HG02852 (cell line): ENCODE data around the gene EXOC6B.

Experiments used
- ATAC-seq: cut with Tn5 transposase; IDR thresholded peaks from one replicate; pipeline ENCODE4 v1.9.1; 2021; ENCODE audit warnings: mild to moderate bottlenecking, moderate library complexity; ENCODE audit not compliant: unreplicated experiment

EXOC6B gene

DNA sequence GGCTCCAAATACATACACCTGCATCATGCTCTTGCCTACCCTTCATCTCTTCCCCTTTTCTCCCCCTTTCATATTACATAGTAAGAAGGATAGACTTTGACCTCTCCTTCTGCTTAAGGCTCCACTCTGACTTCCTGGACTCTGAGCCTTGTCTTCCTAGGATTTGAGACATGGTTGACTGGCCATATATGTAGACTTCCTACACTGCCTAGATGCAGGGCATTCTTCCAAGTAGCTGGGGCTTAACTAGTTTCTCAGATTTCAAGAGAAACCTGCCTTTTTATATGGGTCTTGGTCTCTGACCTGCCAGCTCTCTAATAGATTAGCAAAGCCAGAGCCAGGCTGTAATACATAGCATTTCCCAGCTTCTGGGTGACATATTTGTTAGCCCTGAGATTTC is 642.8 kb downstream of the EXOC6B start:
- no peak for ATAC-seq

DNA sequence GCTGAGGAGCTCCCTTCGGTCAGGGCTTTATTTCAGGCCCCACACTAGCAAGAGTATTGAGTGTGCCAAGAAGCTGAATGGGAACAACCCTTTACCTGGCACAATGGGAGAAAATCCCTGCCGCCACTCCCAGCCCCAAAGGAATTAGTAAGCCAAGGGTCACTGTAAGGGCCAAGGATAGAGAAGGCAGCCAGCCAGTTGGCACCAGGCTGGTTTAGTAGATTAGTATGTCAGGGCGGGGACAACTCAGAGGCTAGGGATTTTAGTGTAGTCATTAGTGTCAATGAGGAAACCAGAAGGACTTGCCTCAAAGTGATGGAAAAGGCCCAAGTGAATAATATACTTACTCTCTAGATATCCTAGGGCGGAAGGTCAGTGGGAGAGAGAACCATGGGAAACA is 643.3 kb downstream of the EXOC6B start:
- ATAC-seq, result no peak

DNA sequence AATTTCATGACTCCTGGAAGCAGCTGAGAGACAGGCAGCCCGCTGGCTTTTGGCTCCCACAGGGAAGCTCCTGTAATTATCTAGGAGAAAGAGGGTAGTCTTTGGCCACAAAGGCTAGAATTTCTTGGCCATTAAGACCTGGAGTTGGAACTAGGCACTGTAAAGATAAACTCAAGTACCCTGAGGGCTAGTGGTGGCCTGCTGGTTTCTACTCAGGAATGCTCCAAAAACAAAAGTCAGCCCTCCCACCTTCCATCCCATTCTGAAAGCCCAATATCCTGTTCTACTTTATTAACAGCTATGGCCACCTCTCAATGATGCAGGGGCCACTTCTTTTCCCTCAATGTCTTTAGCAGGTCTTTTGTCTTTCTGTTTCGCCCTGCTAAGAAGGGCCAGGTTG is 644.2 kb downstream of the EXOC6B start:
- no peak for ATAC-seq

DNA sequence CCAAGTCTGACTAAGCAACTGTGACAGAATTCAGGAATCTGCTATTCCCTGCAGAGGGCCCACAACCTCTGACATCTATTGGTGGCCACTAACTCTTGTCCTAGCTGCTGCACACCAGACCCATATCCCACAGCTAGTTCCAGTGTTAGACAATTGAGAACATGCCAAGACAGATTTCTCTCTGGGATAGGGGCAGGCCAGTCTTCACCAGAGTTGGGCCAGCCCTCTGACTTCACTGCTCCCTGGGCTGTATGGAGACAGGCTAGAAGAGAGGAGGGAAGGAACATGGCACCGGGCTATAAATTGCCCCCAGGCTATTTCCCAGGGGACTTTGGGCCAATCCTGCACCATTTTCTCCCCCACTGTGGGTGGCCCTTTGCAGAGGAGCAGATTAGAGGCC is 645.5 kb downstream of the EXOC6B start:
- no peak for ATAC-seq

DNA sequence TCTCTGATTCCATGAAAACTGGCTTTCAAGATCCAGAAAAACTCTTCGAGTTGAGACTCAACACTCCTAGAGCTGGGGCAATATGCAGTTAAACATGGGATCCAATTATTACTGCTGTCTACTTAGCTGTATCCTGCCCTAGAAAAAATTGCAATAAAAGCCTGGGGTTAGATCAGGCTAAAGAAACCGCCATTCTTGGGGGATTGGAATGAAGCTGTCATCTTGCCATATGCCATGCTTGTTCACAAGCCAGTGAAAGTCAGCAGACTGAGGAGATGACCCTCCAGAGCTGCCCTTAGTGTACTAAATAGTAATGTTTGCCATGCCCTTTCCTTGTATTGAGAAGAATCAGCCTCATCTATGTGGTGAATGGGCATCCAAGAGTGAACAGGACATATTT is 647.3 kb downstream of the EXOC6B start:
- ATAC-seq, result no peak

DNA sequence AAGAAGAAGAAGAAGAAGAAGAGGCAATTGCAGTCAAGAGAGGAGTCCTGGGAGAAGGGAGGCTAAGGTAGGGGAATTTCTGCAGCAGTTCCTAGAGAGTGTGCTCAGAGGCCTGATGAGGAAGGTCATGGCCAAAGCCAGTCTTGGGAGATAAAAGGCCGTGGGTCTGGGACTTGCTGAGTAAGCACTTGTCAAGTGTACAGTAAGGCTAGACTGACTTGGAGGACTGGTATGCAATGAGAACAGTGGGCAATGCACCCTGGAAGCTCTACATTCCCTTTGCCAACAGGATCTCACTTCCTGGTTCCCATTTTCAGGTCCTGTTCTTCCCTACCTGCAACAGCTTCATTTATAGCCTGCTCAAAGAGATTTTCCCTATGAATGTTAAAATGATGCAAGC is 649.6 kb downstream of the EXOC6B start:
- no peak for ATAC-seq

DNA sequence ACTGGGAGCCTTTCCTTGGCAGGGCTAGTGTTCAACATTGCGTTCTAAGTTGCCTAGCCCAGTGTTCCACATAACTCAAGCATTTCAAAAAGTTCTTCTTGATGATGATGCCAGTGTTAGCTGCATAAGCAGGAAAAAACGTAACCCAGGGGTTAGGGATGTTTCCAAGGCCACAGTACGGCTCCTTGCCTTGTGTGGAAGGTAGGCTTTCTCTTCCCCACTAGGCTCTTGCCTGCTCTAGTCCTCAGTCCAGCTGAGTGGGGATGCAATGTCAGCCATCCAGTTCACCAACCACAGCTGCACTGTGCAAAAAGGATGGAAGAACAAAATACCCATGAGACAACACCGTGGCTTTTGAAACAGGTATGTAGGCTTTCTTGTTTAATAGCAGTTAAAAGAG is 650.2 kb downstream of the EXOC6B start:
- ATAC-seq, result no peak

DNA sequence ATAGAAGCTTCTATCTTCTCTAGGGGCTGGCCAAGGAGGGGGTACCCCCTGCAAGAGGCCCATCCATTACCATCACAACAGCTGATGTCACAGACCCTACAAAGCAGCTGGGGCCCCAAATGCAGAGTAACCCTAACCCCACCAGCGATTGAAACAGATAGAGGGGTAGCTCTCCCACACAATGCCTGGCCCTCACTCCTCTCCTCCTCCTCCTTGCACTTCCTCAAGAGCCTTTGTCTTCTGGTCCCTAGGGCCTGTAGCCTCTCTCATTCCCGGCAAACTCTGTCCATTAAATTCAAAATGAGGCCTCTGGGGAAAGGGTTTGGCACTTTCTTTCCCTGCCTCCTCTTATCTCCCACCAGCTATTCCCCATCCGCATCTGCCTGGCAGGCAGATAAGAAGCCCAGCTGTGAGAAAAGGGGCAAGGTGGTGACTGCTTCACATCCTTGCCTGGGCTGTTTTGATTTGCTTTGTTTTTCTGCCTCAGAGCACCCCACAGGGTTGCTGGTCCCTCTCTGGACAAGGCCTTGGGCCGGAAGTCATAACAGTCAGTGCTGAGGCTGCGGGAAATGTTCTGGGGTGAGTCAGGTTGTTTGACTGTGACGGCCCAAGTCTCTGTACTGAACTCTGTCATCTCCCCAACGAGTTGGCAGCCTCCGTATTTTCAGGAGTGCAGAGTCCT is 652.1 kb downstream of the EXOC6B start:
- no peak for ATAC-seq

DNA sequence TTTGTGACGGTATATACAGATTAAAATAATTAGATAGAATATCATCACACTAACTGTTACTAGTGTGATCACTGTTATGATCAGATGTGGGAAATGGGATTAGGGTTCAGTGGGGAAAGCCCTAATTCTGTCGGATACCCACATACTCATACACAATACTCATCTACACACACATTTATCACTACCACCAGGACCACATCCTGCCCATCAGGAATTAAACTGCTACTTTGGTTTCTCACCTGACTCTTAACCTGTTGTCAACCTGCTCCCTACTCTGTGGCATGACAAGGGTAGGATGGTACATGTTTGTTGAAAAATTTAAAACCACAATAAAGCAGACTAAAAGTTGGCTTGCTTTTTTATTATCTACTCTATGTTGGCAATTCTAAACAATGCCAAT is 653.4 kb downstream of the EXOC6B start:
- no peak for ATAC-seq

DNA sequence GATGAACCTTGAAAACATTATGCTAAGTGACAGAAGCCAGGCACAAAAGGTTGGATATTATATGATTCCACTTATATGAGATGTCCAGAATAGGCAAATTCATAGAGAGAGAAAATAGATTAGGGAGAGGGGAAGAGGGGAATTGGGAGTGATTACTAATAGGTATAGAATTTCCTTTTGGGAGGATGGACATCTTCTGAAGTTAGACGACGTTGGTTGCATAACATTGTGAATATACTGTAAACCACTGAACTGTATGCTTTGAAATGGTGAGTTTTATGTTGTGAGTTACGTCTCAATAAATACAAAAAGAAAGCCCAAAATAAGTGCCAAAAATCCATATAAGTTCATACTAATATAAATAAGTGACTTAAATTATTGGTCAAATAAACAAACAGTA is 659.6 kb downstream of the EXOC6B start:
- ATAC-seq, result no peak

DNA sequence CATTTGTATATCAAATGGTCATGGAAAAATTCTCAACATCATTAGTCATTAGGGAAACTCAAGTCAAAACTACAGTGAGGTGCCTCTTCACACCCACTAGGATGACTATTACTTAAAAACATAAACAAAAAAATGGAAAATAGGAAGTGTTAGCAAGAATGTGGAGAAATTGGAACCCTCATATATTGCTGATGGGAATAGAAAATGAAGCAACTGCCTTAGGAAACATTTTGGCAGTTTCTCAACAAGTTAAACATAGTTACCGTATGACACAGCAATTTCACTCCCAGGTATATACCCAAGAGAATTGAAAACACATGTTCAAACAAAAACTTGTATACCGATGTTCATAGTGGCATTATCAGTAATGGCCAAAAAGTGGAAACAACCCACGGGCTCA is 660.0 kb downstream of the EXOC6B start:
- no peak for ATAC-seq

DNA sequence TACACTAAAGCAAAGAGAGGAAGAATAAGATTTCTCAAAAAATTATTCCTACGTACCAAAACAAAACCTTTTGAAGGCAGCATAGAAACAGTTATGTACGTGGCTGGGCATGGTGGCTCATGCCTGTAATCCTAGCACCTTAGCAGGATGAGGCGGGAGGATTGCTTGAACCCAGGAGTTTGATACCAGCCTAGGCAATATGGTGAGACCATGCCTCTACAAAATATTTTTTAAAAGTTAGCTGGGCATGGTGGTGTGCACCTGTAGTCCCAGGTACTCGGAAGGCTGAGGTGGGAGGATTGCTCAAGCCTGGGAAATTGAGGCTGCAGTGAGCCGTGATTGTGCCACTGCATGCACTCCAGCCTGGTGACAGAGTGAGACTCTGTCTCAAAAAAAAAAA is 663.3 kb downstream of the EXOC6B start:
- ATAC-seq, result no peak

DNA sequence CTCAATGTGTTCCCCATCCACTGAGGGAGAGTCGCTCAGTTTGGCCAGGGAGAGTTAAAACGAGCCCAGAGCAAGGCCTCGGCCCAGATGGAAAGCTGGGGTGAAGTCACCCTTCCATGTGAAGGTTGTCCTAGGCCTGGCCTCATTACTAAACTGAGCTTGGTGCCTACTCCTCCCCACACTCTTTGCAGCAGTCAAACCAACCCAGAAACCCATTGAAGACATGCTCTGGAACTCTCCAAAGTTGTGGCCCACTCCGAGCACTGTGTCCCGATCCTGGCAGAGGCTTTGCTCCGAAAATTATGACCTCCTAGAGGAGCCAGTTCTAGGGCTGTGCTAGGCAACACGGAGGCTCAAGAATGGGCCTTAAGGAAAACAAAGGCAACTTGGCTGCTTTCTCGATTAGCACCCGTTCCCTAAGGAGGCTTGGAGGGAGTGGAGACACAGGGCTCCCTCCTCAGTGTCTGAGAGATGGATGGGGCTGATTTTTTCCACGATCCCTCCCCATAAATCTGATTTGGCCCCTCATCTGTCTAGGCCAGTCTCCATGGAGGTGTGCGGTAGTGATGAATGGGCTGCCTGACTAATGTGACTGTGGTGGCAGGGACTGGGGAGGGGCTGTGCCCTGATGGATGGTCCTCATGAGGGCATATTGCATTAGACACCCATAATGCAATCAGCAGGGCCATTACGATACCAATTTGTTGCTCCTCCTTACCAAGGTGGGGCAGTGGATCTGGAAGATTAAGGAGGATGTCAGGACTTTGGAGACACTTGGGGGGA is 666.4 kb downstream of the EXOC6B start:
- no peak for ATAC-seq

DNA sequence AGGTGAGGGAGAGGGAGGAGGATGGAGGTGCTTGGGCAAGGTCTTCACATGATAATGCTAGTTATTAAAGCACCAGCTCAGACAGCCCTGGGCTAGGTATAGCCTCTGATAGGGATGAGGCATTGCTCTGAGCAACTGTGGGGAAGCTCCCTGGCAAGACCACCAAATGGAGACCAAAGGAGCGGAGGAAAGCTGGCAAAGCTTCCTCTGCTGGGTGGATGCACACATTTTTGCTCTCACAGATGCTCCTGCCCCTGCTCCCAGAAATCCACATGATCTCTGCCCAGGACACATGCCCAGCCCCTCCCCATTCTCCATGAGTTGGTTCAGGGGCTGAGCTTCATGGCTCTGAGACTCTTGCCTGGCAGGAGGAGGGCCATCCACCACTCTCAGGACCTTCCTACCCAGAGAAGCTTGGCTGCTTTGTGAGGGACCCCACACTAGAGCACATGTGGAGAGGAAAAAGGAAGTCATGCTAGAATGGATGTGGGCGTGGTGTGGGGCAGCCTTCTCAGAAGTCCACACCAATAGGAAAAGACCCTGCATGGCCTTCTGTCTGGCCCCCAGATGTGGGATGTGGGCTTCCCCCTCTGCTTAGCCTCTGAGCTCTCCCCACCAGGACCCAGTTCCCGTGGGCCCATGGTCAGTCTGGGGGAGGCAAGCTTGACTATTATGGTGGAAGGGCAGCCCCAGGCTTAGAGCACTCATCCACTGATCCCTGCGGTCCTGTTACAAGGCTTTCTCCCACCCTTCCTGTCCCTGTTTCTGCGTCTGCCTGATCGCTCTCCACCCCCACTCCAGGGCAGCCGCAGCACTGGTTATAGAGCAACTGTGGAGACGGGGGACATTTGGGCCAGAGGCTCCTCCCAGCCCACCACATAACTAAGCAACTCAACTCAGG is 667.7 kb downstream of the EXOC6B start:
- ATAC-seq, result no peak

DNA sequence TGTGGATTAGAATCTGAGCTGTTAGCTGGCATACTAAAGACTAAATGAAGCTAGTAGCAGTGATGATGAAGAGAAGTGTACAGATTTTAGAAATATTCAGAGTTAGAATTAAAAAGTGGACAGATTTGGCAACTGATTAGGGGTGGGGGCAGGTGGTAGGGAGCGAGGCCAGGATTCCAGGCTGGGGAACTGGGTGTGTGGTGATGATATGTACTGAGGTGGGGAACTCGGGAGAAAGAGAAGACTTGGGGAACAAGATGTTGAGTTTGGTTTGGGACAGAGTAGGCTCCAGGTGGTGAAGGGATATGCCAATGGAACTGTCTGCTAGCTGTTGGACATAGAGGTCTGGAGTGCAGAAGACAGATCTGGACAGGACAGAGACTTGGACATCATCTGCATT is 669.0 kb downstream of the EXOC6B start:
- ATAC-seq, result no peak

DNA sequence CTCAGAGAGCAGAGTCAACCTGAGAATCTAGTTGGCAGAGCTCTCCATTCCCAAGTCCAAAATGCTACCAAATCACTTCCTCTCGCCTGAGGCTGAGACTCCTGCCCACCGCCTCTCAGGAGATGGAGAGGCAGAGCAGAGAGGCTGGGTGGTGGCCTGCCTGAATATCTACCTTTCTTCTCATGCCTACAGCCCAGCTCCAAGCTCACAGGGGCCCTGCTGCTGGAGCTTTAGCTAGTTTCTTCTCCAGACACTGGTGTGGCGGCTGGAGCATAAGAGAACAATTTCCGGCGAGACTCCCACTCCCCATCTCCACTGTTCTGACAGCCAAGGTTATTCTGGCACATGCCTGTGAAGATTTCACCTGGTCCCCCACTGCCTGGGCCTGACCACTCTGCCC is 670.1 kb downstream of the EXOC6B start:
- no peak for ATAC-seq

DNA sequence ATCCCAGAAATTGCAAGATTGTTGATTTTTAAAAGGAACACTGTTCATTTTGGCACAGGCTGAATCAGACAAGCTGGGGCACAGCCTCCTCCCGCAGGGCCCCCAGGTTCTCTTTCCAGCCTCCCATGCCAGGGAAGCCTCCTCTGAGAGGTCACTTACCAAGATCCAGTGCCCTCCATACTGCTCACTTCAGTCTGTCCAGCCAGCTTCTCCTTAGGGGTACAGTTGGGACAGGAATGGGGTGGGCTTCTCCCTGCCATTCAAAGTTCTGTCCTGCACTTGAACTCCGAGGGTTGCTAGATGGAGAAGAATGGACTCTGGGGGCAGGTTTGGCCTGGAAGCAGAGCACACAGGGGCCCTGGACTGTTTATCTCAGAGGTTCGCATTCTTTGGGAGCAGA is 670.7 kb downstream of the EXOC6B start:
- ATAC-seq, result no peak

DNA sequence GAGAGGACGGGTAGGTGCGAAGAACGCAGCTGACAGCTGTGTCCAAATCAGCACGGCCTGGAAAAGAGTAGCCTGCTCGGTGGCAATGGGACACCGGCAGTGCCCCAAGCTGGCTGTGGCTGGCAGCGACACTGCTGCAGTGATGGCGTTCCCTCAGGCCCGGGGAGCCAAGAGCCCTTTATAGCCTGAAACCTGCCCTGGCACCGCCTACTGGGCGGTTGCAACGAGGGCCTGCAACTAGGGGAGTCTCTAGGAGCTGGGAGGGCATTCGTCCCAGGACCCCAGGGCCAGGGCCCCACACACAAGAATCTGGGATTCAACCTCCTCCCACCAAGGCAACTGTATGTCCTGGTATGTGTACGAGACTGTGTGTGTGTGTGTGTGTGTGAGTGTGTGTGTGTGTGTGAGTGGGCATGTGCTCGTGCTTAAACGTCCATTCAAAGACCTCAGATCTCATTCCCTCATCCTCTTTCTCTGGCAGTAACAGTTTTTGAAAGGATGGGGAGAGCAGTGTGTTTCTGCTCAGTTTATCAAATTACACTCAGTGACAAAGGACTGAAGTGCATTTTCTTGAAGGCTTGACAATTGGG is 671.4 kb downstream of the EXOC6B start:
- ATAC-seq, result no peak

DNA sequence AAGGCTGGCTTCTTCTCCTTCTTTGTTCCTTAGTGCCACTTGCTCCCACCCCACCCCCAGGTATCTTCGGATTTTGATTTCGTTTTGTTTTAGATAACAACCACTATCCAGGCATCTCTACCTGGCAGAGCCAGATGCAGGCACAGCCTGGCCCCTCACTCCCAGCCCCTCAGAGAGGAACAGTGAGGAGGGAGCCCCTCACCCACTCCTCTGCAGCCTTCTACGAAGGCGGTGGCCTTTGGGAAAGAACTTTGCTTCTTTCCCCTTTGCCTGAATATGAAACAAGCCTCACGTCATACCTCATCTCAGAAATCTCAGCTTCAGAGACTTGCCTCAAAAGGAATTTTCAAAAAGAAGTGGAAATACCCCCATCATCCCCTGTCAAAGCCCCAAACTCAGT is 671.9 kb downstream of the EXOC6B start:
- no peak for ATAC-seq

DNA sequence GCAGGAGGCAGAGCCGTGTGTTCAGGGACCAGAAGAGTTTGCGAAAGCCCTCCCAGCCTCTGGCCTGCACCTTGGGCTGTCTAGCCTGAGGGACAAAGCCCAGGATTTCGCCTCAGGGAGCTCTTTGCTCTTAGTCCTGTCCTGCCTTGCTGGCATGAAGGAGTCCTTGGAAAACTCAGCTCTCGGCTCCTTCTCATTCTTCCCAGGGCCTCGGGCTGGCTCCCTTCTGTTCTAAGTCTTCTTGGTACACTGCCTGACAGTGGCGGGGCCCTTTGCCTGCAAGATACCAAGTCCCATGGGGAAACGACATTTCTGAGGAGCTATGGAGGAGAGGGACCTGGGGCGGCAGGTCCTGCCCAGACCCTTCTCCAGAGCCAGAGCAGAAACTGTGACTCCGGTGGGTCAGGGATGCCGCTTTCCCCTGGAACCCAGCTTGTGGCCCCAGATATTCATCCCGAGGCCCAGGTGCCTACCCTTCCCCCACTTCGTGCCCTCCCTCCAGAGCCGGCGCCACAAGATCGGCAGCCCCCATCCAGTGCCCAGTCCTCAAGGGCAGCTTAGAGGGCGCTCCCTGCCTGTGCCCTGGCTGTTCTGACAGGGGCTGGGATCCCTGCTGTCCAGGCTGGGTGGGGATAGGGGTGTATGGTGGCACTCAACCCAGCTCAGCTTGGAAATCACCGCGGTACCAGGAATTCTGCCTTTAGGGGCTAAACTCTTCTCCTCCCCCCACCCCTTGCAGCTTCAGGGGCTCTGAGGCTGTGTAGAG is 672.6 kb downstream of the EXOC6B start:
- ATAC-seq, result no peak
